ENCODE results near the gene GAD1. TPM values are rescaled to one million over a fixed set of nuclear protein-coding genes. Genes with fewer than 3 reads are reported as not detected.

The GAD1 gene
- total and polyA plus RNA-seq, 7 donors, result 0.06 TPM; not detected in 6

- no peak for TF ChIP-seq CTCF (IDR thresholded peaks at IDR 0.05)
- H3K4me3 ChIP-seq, result no peak overlapping the region
- no peak overlapping the region for H3K27ac ChIP-seq
- ATAC-seq (no peak), DNase-seq (no peak)
- WGBS, 3 donors, result 46 to 92% (median 73%) methylated on average over 4 of the region's 4 CpGs
- no peaks in the 10 kb centered on the region for H3K4me1 ChIP-seq
- no peaks in the 10 kb centered on the region for H3K27me3 ChIP-seq (ENCODE audit: insufficient read depth in 3 of 3, low read length in 2 of 3)
- intact Hi-C loops (cut with DNase I), result no loop called here
- no peaks in the 10 kb centered on the region for H3K36me3 ChIP-seq (ENCODE audit: insufficient read depth in 1 of 2, low read depth in 1 of 2)
- H3K9me3 ChIP-seq, result no peaks in the 10 kb centered on the region
These were observed 75.2 kb downstream of the GAD1 start for GRCh38 chr2:170891893-170892292.

- intact Hi-C loops (cut with DNase I), result no loop called here
- no peaks in the 10 kb centered on the region for H3K27me3 ChIP-seq (ENCODE audit: insufficient read depth in 3 of 3, low read length in 2 of 3)
- no peak overlapping the region for H3K27ac ChIP-seq
- no peaks in the 10 kb centered on the region for H3K36me3 ChIP-seq (ENCODE audit: insufficient read depth in 1 of 2, low read depth in 1 of 2)
- 59 to 84% (median 65%) methylated on average over 9 of the region's 9 CpGs for whole genome bisulfite sequencing, 3 donors
- H3K9me3 ChIP-seq, result no peaks in the 10 kb centered on the region
- no peak for TF ChIP-seq CTCF (IDR thresholded peaks at IDR 0.05)
- no peak for ATAC-seq
- DNase-seq, result no peak
- no peak overlapping the region for H3K4me3 ChIP-seq
- H3K4me1 ChIP-seq, result no peaks in the 10 kb centered on the region
These were observed 75.8 kb downstream of the GAD1 start for GRCh38 chr2:170892391-170892951.

- ATAC-seq, result no peak
- no peak overlapping the region for H3K4me3 ChIP-seq
- DNase-seq, result no peak
- no peak overlapping the region for H3K27ac ChIP-seq
- no peak for TF ChIP-seq CTCF (IDR thresholded peaks at IDR 0.05)
- intact Hi-C loops (cut with DNase I), result no loop called here
- no peaks in the 10 kb centered on the region for H3K27me3 ChIP-seq (ENCODE audit: insufficient read depth in 3 of 3, low read length in 2 of 3)
- H3K9me3 ChIP-seq, result no peaks in the 10 kb centered on the region
- H3K4me1 ChIP-seq, result no peaks in the 10 kb centered on the region
- WGBS, 3 donors, result 29 to 36% (median 33%) methylated on average over 3 of the region's 3 CpGs
- no peaks in the 10 kb centered on the region for H3K36me3 ChIP-seq (ENCODE audit: insufficient read depth in 1 of 2, low read depth in 1 of 2)
These were observed 78.5 kb downstream of the GAD1 start for GRCh38 chr2:170895023-170895757.

- intact Hi-C loops (cut with DNase I), result no loop called here
These were observed 79.9 kb downstream of the GAD1 start for GRCh38 chr2:170896622-170897021.

More at GRCh38 chr2:170896622-170897021, 79.9 kb downstream of the GAD1 start:
- WGBS, 3 donors, result 69 to 92% (median 70%) methylated on average over 4 of the region's 4 CpGs
- no peaks in the 10 kb centered on the region for H3K36me3 ChIP-seq (ENCODE audit: insufficient read depth in 1 of 2, low read depth in 1 of 2)
- H3K9me3 ChIP-seq, result no peaks in the 10 kb centered on the region
- no peaks in the 10 kb centered on the region for H3K27me3 ChIP-seq (ENCODE audit: insufficient read depth in 3 of 3, low read length in 2 of 3)
- no peaks in the 10 kb centered on the region for H3K4me1 ChIP-seq
- no peak for TF ChIP-seq CTCF (IDR thresholded peaks at IDR 0.05)
- no peak overlapping the region for H3K4me3 ChIP-seq
- no peak for DNase-seq
- H3K27ac ChIP-seq, result no peak overlapping the region
- ATAC-seq, result no peak
